CD14-positive monocyte (primary cell): ENCODE results near the gene C19orf67. TPM values are rescaled to one million over a fixed set of nuclear protein-coding genes. Genes with fewer than 3 reads are reported as not detected.
A peak's percentile ranks its signal among the peaks of the same experiment; 100 is the strongest.

Experiments
- DNase-seq, 3 donors: peaks; one replicate each; pipeline ENCODE4 v3.0.0-alpha.2; 2011 to 2022
- H2AFZ ChIP-seq: 2 replicates; pipeline ENCODE4 v1.6.0; 2012; ENCODE audit warnings: mild to moderate bottlenecking, low read depth, low read length, inconsistent platforms; ENCODE audit not compliant: insufficient read depth, poor library complexity, severe bottlenecking
- H3K27ac ChIP-seq, 2 donors: 1 replicate in 1 of 2; 2 replicates in 1 of 2; pipeline ENCODE4 v1.5.1; 2012 to 2013; ENCODE audit warnings: low read length in 2 of 2, control low read depth in 1 of 2, inconsistent platforms in 1 of 2, low read depth in 1 of 2, mild to moderate bottlenecking in 1 of 2
- H3K27me3 ChIP-seq, 2 donors: one replicate each; pipeline versions ENCODE4 v1.6.0 to v1.6.1; 2011 to 2013; ENCODE audit warnings: low read length in 2 of 2; ENCODE audit not compliant: control insufficient read depth in 2 of 2, insufficient read depth in 2 of 2
- H3K36me3 ChIP-seq, 2 donors: replicated peaks in 1 of 2; 1 replicate in 1 of 2; 2 replicates in 1 of 2; pipeline versions ENCODE4 v1.5.1 to v1.6.1; 2012 to 2013; ENCODE audit warnings: low read length in 2 of 2, control low read depth in 1 of 2, inconsistent platforms in 1 of 2, mild to moderate bottlenecking in 1 of 2; ENCODE audit not compliant: insufficient read depth in 2 of 2, control insufficient read depth in 1 of 2
- H3K4me1 ChIP-seq, 2 donors: 1 replicate in 1 of 2; 2 replicates in 1 of 2; pipeline versions ENCODE4 v1.5.1 to v1.6.1; 2012 to 2013; ENCODE audit warnings: low read length in 2 of 2, control low read depth in 1 of 2, inconsistent platforms in 1 of 2, mild to moderate bottlenecking in 1 of 2, moderate library complexity in 1 of 2; ENCODE audit not compliant: insufficient read depth in 2 of 2, control insufficient read depth in 1 of 2
- H3K4me2 ChIP-seq: replicated peaks from 2 replicates; pipeline ENCODE3; 2012; ENCODE audit warnings: low read length, moderate library complexity, mild to moderate bottlenecking; ENCODE audit not compliant: poor library complexity, severe bottlenecking; ENCODE audit errors: extremely low read depth
- H3K4me3 ChIP-seq, 3 experiments: fragments of 200-600 bp in 1 of 3; sonication (generic) in 1 of 3; replicated peaks in 1 of 3; 1 replicate in 2 of 3; 2 replicates in 1 of 3; pipeline ENCODE4 v1.5.1; 2011 to 2013; ENCODE audit warnings: low read length in 3 of 3, mild to moderate bottlenecking in 3 of 3, control low read depth in 2 of 3, low read depth in 2 of 3, inconsistent platforms in 1 of 3, moderate library complexity in 1 of 3
- H3K79me2 ChIP-seq: 2 replicates; pipeline ENCODE4 v1.6.0; 2012; ENCODE audit warnings: mild to moderate bottlenecking, control low read depth, inconsistent platforms, low read length, moderate library complexity; ENCODE audit not compliant: insufficient read depth
- H3K9ac ChIP-seq: 2 replicates; pipeline ENCODE4 v1.6.0; 2017; ENCODE audit warnings: low read length, mild to moderate bottlenecking; ENCODE audit not compliant: insufficient read depth, poor library complexity, severe bottlenecking
- H3K9me3 ChIP-seq, 2 donors: replicated peaks in 1 of 2; 1 replicate in 1 of 2; 2 replicates in 1 of 2; pipeline versions ENCODE4 v1.5.1 to v1.6.1; 2012 to 2013; ENCODE audit warnings: low read length in 2 of 2, control low read depth in 1 of 2; ENCODE audit not compliant: control insufficient read depth in 1 of 2, insufficient read depth in 1 of 2
- H4K20me1 ChIP-seq: 2 replicates; pipeline ENCODE4 v1.6.0; 2012; ENCODE audit warnings: mild to moderate bottlenecking, low read length, control low read depth, moderate library complexity; ENCODE audit not compliant: insufficient read depth
- H3K27ac Mint-ChIP-seq, 7 donors: one replicate each; pipeline ENCODE4 v1.8.0; 2020; ENCODE audit warnings: mild to moderate bottlenecking in 7 of 7, mixed read lengths in 7 of 7, moderate library complexity in 6 of 7, inconsistent platforms in 2 of 7
- H3K27me3 Mint-ChIP-seq, 3 donors: one replicate each; pipeline ENCODE4 v1.8.0; 2021 to 2022; ENCODE audit warnings: low read depth in 3 of 3, mild to moderate bottlenecking in 3 of 3, mixed read lengths in 3 of 3, moderate library complexity in 3 of 3, inconsistent platforms in 1 of 3
- H3K36me3 Mint-ChIP-seq, 2 donors: one replicate each; pipeline ENCODE4 v1.8.0; 2020; ENCODE audit warnings: mixed read lengths in 2 of 2, inconsistent platforms in 1 of 2, mild to moderate bottlenecking in 1 of 2
- H3K4me1 Mint-ChIP-seq: one replicate; pipeline ENCODE4 v1.8.0; 2020; ENCODE audit warnings: mild to moderate bottlenecking, mixed read lengths
- H3K4me3 Mint-ChIP-seq, 2 donors: one replicate each; pipeline ENCODE4 v1.8.0; 2020; ENCODE audit warnings: mild to moderate bottlenecking in 2 of 2, mixed read lengths in 2 of 2, moderate library complexity in 1 of 2
- H3K9me3 Mint-ChIP-seq, 7 donors: one replicate each; pipeline ENCODE4 v1.8.0; 2020 to 2022; ENCODE audit warnings: mixed read lengths in 7 of 7, mild to moderate bottlenecking in 6 of 7, moderate library complexity in 6 of 7, inconsistent platforms in 2 of 7
- WGBS: methylation state at CpG from one replicate; pipeline ENCODE4 v1.1.5; 2013; ENCODE audit warnings: missing lambda C conversion rate; ENCODE audit not compliant: insufficient coverage; 5-methylcytosine and 5-hydroxymethylcytosine counted together
- intact Hi-C, 2 donors: fragments of 100-400 bp; cut with micrococcal nuclease; formaldehyde crosslinking; loops; one replicate each; pipeline versions ENCODE4 v1.15.0 to v1.15.1; 2023
- polyA plus RNA-seq, 3 donors: library from polyadenylated mRNA; depleted of rRNA in 1 of 3; unstranded in 2 of 3; stranded (reverse) in 1 of 3; fragments of 300-500 nt in 2 of 3; fragments of >200 nt in 1 of 3; fragmentation: Illumina TruSeq in 2 of 3; gene quantifications; 1 replicate in 2 of 3; 2 replicates in 1 of 3; pipeline ENCODE4 v1.2.3, GENCODE V29; 2012 to 2021
- TF ChIP-seq, protein P1 (sequence below): fragments of 200-600 bp; IDR thresholded peaks from one replicate; pipeline ENCODE4 v1.8.0; 2022; ENCODE audit warnings: antibody characterized with exemption, mild to moderate bottlenecking

The C19orf67 gene
- polyA plus RNA-seq, 3 donors = not detected

DNA sequence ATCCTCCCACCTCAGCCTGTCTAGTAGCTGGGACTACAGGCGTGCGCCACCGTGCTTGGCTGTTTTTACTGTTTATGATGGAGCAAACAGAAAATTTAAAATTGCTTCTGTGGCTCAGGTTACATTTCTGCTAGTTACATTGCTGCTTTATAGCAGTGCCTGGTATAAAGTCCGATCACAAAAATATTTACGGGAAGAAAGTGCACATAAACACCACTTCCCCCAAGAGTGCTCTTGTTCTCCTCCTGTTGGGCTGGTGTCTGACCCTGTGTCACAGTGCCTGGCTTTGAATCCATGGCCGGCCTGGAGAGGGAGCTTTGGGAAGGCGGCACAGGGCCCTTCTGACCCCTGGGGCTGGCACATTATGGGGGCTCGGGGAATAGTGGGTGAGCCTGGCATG, 20.1 kb upstream of the C19orf67 start:
- H3K36me3 ChIP-seq = peaks cover 66 to 78% of the 10 kb centered on the region in 2 donors

DNA sequence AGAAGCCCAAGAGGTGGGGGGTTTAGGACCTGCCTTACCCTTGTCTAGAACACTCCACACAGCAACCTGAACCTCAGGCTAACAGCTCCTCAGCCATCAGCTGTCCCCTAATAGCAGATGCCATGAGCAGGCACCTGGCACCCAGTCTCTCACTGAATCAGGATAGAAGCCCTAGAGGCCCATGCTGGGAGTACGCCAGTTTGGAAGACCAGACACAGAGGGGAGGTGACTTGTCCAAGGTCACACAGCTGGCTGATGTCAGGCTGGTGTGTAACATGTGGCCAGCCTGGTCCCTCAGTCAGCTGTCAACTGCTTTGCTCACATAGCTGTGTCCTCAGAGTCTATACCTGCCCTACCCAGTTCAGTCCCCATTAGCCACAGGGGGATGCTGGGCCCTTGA, 17.7 kb upstream of the C19orf67 start:
- H3K36me3 Mint-ChIP-seq = peaks cover 63 to 95% of the 10 kb centered on the region in 2 donors
- WGBS = no CpG with 5 or more reads among the region's 1 CpG

More for the DNA sequence above, 20.1 kb upstream of the C19orf67 start:
- intact Hi-C loops = no loop called here
- 93% methylated on average over 7 of the region's 8 CpGs for WGBS
- Histone ChIP-seq H4K20me1 (peaks cover 96% of the 10 kb centered on the region), H3K4me3 (no peak overlapping the region), H3K27me3 (no peaks in the 10 kb centered on the region), H3K9ac (no peak overlapping the region), H2AFZ (no peak overlapping the region), H3K4me2 (no peak overlapping the region), H3K27ac (no peak overlapping the region), H3K9me3 (no peaks in the 10 kb centered on the region), H3K4me1 (no peaks in the 10 kb centered on the region), H3K79me2 (peaks cover 22% of the 10 kb centered on the region)
- peaks cover 1% of the 10 kb centered on the region for H3K4me1 Mint-ChIP-seq
- peak overlapping the region in 2 of 7 donors; percentile 48 to 54 for H3K27ac Mint-ChIP-seq
- peaks cover 49 to 95% of the 10 kb centered on the region in 2 donors for H3K36me3 Mint-ChIP-seq
- no peak overlapping the region for H3K4me3 Mint-ChIP-seq
- TF ChIP-seq, protein P1, sequence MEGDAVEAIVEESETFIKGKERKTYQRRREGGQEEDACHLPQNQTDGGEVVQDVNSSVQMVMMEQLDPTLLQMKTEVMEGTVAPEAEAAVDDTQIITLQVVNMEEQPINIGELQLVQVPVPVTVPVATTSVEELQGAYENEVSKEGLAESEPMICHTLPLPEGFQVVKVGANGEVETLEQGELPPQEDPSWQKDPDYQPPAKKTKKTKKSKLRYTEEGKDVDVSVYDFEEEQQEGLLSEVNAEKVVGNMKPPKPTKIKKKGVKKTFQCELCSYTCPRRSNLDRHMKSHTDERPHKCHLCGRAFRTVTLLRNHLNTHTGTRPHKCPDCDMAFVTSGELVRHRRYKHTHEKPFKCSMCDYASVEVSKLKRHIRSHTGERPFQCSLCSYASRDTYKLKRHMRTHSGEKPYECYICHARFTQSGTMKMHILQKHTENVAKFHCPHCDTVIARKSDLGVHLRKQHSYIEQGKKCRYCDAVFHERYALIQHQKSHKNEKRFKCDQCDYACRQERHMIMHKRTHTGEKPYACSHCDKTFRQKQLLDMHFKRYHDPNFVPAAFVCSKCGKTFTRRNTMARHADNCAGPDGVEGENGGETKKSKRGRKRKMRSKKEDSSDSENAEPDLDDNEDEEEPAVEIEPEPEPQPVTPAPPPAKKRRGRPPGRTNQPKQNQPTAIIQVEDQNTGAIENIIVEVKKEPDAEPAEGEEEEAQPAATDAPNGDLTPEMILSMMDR = no peak
- no peak for DNase-seq
- no peaks in the 10 kb centered on the region for H3K9me3 Mint-ChIP-seq
- H3K27me3 Mint-ChIP-seq = peaks cover 0 to 2% (median 0%) of the 10 kb centered on the region in 3 donors

More for the DNA sequence above, 17.7 kb upstream of the C19orf67 start:
- H3K4me2 ChIP-seq = no peak overlapping the region
- H2AFZ ChIP-seq = no peak overlapping the region
- TF ChIP-seq, protein P1 = no peak
- H3K9me3 ChIP-seq = no peaks in the 10 kb centered on the region
- peaks cover 89% of the 10 kb centered on the region for H4K20me1 ChIP-seq
- no peak overlapping the region for H3K4me3 ChIP-seq
- H3K9ac ChIP-seq = no peak overlapping the region
- H3K4me1 Mint-ChIP-seq = no peaks in the 10 kb centered on the region
- peaks cover 0 to 2% (median 0%) of the 10 kb centered on the region in 7 donors for H3K9me3 Mint-ChIP-seq
- no peak overlapping the region for H3K27ac ChIP-seq
- no peaks in the 10 kb centered on the region for H3K4me1 ChIP-seq
- no peak overlapping the region for H3K4me3 Mint-ChIP-seq
- H3K36me3 ChIP-seq = peaks cover 78 to 96% of the 10 kb centered on the region in 2 donors
- H3K27me3 Mint-ChIP-seq = peaks cover 0 to 2% (median 0%) of the 10 kb centered on the region in 3 donors
- DNase-seq = no peak
- H3K27me3 ChIP-seq = no peaks in the 10 kb centered on the region
- intact Hi-C loops = no loop called here
- peaks cover 8% of the 10 kb centered on the region for H3K79me2 ChIP-seq
- H3K27ac Mint-ChIP-seq = no peak overlapping the region
